H1 (cell line): ENCODE data around the gene MCAT. TPM values are rescaled to one million over a fixed set of nuclear protein-coding genes. Genes with fewer than 3 reads are reported as not detected.

Experiments
- CTCF ChIA-PET: fragments of 300-600 bp; sonication (Branson Sonifier 250); formaldehyde crosslinking; loops from one replicate; lab custom pipeline; 2021; ENCODE audit not compliant: partially characterized antibody; lab: Charles Lee
- POLR2A ChIA-PET: fragments of 300-600 bp; sonication (Branson Sonifier 250); formaldehyde crosslinking; loops from one replicate; lab custom pipeline; 2021; ENCODE audit warnings: inconsistent platforms; ENCODE audit not compliant: partially characterized antibody; lab: Charles Lee
- DNase-seq, 2 experiments: peaks; one replicate each; pipeline versions ENCODE4 v3.0.0 to v3.0.0-alpha.2; 2010 to 2022; ENCODE audit warnings: low spot score in 2 of 2, low read depth in 1 of 2, mixed read lengths in 1 of 2
- FAIRE-seq: peaks from 2 replicates; lab custom pipeline; 2011; peaks lifted over from hg19 to GRCh38; lab: Jason Lieb, UNC
- H2AFZ ChIP-seq: 2 replicates; pipeline ENCODE4 v1.8.1; 2012; ENCODE audit warnings: low read length, inconsistent platforms
- H2AK5ac ChIP-seq: 2 replicates; pipeline ENCODE4 v1.6.1; 2013; ENCODE audit warnings: low read depth, low read length
- H2BK120ac ChIP-seq: replicated peaks from 2 replicates; pipeline ENCODE3; 2013; ENCODE audit warnings: low read depth, low read length, inconsistent platforms
- H2BK12ac ChIP-seq: 2 replicates; pipeline ENCODE4 v1.6.1; 2013; ENCODE audit warnings: low read depth, low read length
- H2BK15ac ChIP-seq: 2 replicates; pipeline ENCODE4 v1.6.1; 2013; ENCODE audit warnings: low read length
- H2BK20ac ChIP-seq: 2 replicates; pipeline ENCODE4 v1.6.1; 2013; ENCODE audit warnings: low read length
- H2BK5ac ChIP-seq: 2 replicates; pipeline ENCODE4 v1.6.1; 2013; ENCODE audit warnings: low read depth, low read length
- H3K14ac ChIP-seq: 2 replicates; pipeline ENCODE4 v1.6.1; 2013; ENCODE audit warnings: inconsistent platforms; ENCODE audit not compliant: insufficient read length
- H3K18ac ChIP-seq: 2 replicates; pipeline ENCODE4 v1.6.1; 2013; ENCODE audit warnings: low read length; ENCODE audit errors: extremely low read depth
- H3K23ac ChIP-seq: 2 replicates; pipeline ENCODE4 v1.6.1; 2013; ENCODE audit warnings: inconsistent platforms; ENCODE audit not compliant: insufficient read length
- H3K23me2 ChIP-seq: 2 replicates; pipeline ENCODE4 v1.6.1; 2013; ENCODE audit warnings: low read depth, low read length
- H3K27ac ChIP-seq: 2 replicates; pipeline ENCODE4 v1.6.1; 2011; ENCODE audit warnings: low read depth, low read length, inconsistent platforms
- H3K27me3 ChIP-seq, 4 experiments: replicated peaks in 1 of 4; 1 replicate in 1 of 4; 2 replicates in 3 of 4; pipeline versions ENCODE4 v1.6.1 to v1.8.1; 2011 to 2013; ENCODE audit warnings: low read length in 3 of 4, mild to moderate bottlenecking in 3 of 4, inconsistent platforms in 2 of 4, mixed read lengths in 2 of 4, moderate library complexity in 1 of 4; ENCODE audit not compliant: control insufficient read depth in 3 of 4, insufficient read depth in 3 of 4; ENCODE audit errors: extremely low read depth in 1 of 4
- H3K36me3 ChIP-seq, 4 experiments: 2 replicates each; pipeline versions ENCODE4 v1.6.1 to v1.8.1; 2011 to 2013; ENCODE audit warnings: mild to moderate bottlenecking in 4 of 4, low read length in 3 of 4, moderate library complexity in 2 of 4, control low read depth in 1 of 4, inconsistent platforms in 1 of 4; ENCODE audit not compliant: insufficient read depth in 4 of 4, control insufficient read depth in 2 of 4
- H3K4ac ChIP-seq: replicated peaks from 2 replicates; pipeline ENCODE3; 2013; ENCODE audit warnings: low read length, low read depth, mixed read lengths, inconsistent platforms; ENCODE audit not compliant: insufficient read length
- H3K4me1 ChIP-seq, 4 experiments: replicated peaks in 1 of 4; 1 replicate in 1 of 4; 2 replicates in 3 of 4; pipeline versions ENCODE4 v1.6.1 to v1.8.1; 2011 to 2013; ENCODE audit warnings: low read length in 3 of 4, inconsistent platforms in 2 of 4, mixed read lengths in 1 of 4; ENCODE audit not compliant: insufficient read depth in 4 of 4, control insufficient read depth in 3 of 4
- H3K4me2 ChIP-seq, 2 experiments: 2 replicates each; pipeline versions ENCODE4 v1.6.1 to v1.8.1; 2011 to 2013; ENCODE audit warnings: low read depth in 2 of 2, low read length in 2 of 2, control low read depth in 1 of 2, inconsistent platforms in 1 of 2, mild to moderate bottlenecking in 1 of 2; ENCODE audit not compliant: insufficient read depth in 1 of 2
- H3K4me3 ChIP-seq, 4 experiments: fragments of 200-600, 300-600 bp in 1 of 4; sonication (generic), shearing (Covaris generic), sonication (Bioruptor Twin) in 1 of 4; 2 replicates each; pipeline versions ENCODE4 v1.5.1 to v1.8.1; 2011 to 2016; ENCODE audit warnings: low read length in 4 of 4, low read depth in 3 of 4, control low read depth in 2 of 4, inconsistent platforms in 2 of 4, mild to moderate bottlenecking in 2 of 4, mixed read lengths in 1 of 4, moderate library complexity in 1 of 4; ENCODE audit not compliant: insufficient read depth in 2 of 4; ENCODE audit errors: extremely low read depth in 1 of 4
- H3K56ac ChIP-seq: replicated peaks from 2 replicates; pipeline ENCODE3; 2013; ENCODE audit warnings: low read depth, mild to moderate bottlenecking, mixed read lengths, low read length, inconsistent platforms; ENCODE audit not compliant: insufficient read length
- H3K79me1 ChIP-seq: 2 replicates; pipeline ENCODE4 v1.6.1; 2013; ENCODE audit warnings: low read depth, low read length, control low read depth
- H3K79me2 ChIP-seq, 2 experiments: 2 replicates each; pipeline versions ENCODE4 v1.6.1 to v1.8.1; 2012 to 2013; ENCODE audit warnings: low read length in 2 of 2, mild to moderate bottlenecking in 2 of 2, inconsistent platforms in 1 of 2; ENCODE audit not compliant: insufficient read depth in 2 of 2, control insufficient read depth in 1 of 2
- H3K9ac ChIP-seq, 4 experiments: replicated peaks in 1 of 4; 1 replicate in 1 of 4; 2 replicates in 3 of 4; pipeline versions ENCODE4 v1.6.1 to v1.8.1; 2011 to 2013; ENCODE audit warnings: low read depth in 3 of 4, low read length in 3 of 4, control low read depth in 2 of 4, mild to moderate bottlenecking in 2 of 4, moderate library complexity in 2 of 4, inconsistent platforms in 1 of 4; ENCODE audit errors: extremely low read depth in 1 of 4
- H3K9me3 ChIP-seq, 2 experiments: 2 replicates each; pipeline versions ENCODE4 v1.6.1 to v1.8.1; 2012 to 2013; ENCODE audit warnings: mild to moderate bottlenecking in 2 of 2, moderate library complexity in 2 of 2, control low read depth in 1 of 2, inconsistent platforms in 1 of 2, low read depth in 1 of 2, low read length in 1 of 2, mixed read lengths in 1 of 2; ENCODE audit not compliant: insufficient read depth in 2 of 2
- H4K20me1 ChIP-seq, 2 experiments: replicated peaks in 1 of 2; 2 replicates each; pipeline versions ENCODE3 to v1.8.1; 2011 to 2013; ENCODE audit warnings: inconsistent platforms in 2 of 2, low read length in 2 of 2, mild to moderate bottlenecking in 1 of 2; ENCODE audit not compliant: insufficient read depth in 2 of 2, control insufficient read depth in 1 of 2
- H4K5ac ChIP-seq: 2 replicates; pipeline ENCODE4 v1.6.1; 2013; ENCODE audit warnings: low read length, low read depth, mixed read lengths, inconsistent platforms; ENCODE audit not compliant: insufficient read length
- H4K8ac ChIP-seq: 2 replicates; pipeline ENCODE4 v1.8.0; 2013; ENCODE audit warnings: mild to moderate bottlenecking, moderate library complexity, low read length, inconsistent platforms; ENCODE audit not compliant: insufficient read depth; ENCODE audit errors: extremely low read depth
- H4K91ac ChIP-seq: replicated peaks from 2 replicates; pipeline ENCODE3; 2013; ENCODE audit warnings: low read length, mixed read lengths, inconsistent platforms; ENCODE audit not compliant: insufficient read length
- WGBS, 2 experiments: shearing (Covaris generic) in 1 of 2; methylation state at CpG; one replicate each; pipeline versions ENCODE4 v1.1.6 to v1.1.7; 2013 to 2015; ENCODE audit warnings: low lambda C conversion rate in 2 of 2, mixed read lengths in 2 of 2, inconsistent platforms in 1 of 2, low coverage in 1 of 2, missing lambda C conversion rate in 1 of 2; ENCODE audit not compliant: insufficient replicate concordance in 2 of 2, insufficient coverage in 1 of 2, insufficient read length in 1 of 2; ENCODE audit errors: extremely low coverage in 1 of 2, missing lambda C conversion rate in 1 of 2; 5-methylcytosine and 5-hydroxymethylcytosine counted together
- polyA plus RNA-seq, 7 experiments: library from polyadenylated mRNA; depleted of rRNA in 3 of 7; stranded (reverse) in 5 of 7; unstranded in 2 of 7; fragments of >200 nt in 5 of 7; fragments of 200-250 nt in 2 of 7; gene quantifications; 1 replicate in 5 of 7; 2 replicates in 1 of 7; 4 replicates in 1 of 7; pipeline versions ENCODE4 v1.2.1 to v1.2.3, GENCODE V29; 2011 to 2013; ENCODE audit warnings: missing spikeins in 2 of 7, mixed read lengths in 2 of 7
- total RNA-seq: library from RNA; stranded (reverse); fragmentation: NEBNext Ultra II Directional; extraction: Animal tissue kit (Norgen Biotek cat#: 25700); gene quantifications from 2 replicates; pipeline ENCODE4 v1.2.1, GENCODE V29; 2021

Gene MCAT
- total and polyA plus RNA-seq, 2 of the 8 experiments (the other 6 are each of a cell fraction or from before 2014, with no cell fraction given) = 15.8 to 17.4 TPM

GRCh38 chr22:43094551-43094950 is 48.6 kb downstream of the MCAT start:
- 0 out of 2 replicates have a peak overlapping the region, but pooled peaks have one; percentile 13 for H2BK5ac ChIP-seq
- H3K27me3 ChIP-seq = no peaks in the 10 kb centered on the region
- no peak overlapping the region for H3K4me2 ChIP-seq
- H3K18ac ChIP-seq = peak overlapping the region; percentile 51
- ChIA-PET CTCF (interaction anchor here (1.5 kb wide), 1 partner anchor 10 kb away, joined by 3 read pairs; no protein-coding TSS in a partner anchor), POLR2A (no interaction called here)
- no peaks in the 10 kb centered on the region for H3K36me3 ChIP-seq
- H3K23me2 ChIP-seq = peaks cover 3% of the 10 kb centered on the region; the same call in 1 of the 2 replicates
- no peak overlapping the region for H3K4ac ChIP-seq
- H3K9me3 ChIP-seq = no peaks in the 10 kb centered on the region; a peak in 1 of 4 replicates
- H4K5ac ChIP-seq = no peak overlapping the region
- H3K14ac ChIP-seq = no peak overlapping the region
- H3K4me1 ChIP-seq = no peaks in the 10 kb centered on the region
- no peak overlapping the region for H4K91ac ChIP-seq
- H2BK20ac ChIP-seq = 0 out of 2 replicates have a peak overlapping the region, but pooled peaks have one; percentile 51
- H4K20me1 ChIP-seq = peaks cover 0 to 2% of the 10 kb centered on the region in 2 experiments
- no peak overlapping the region for H2BK120ac ChIP-seq
- 66% methylated on average over 4 of the region's 4 CpGs; no CpG with 5 or more reads in 1 of the 2 experiments for WGBS, 2 experiments
- H2AFZ ChIP-seq = no peak overlapping the region
- H2AK5ac ChIP-seq = no peak overlapping the region
- no peak overlapping the region; the same call in 1 of the 2 replicates for H4K8ac ChIP-seq
- no peak overlapping the region for H2BK15ac ChIP-seq
- H3K23ac ChIP-seq = no peak overlapping the region
- DNase-seq = no peak
- H3K79me2 ChIP-seq = no peaks in the 10 kb centered on the region
- no peaks in the 10 kb centered on the region for H3K79me1 ChIP-seq
- H3K4me3 ChIP-seq = no peak overlapping the region
- H3K27ac ChIP-seq = no peak overlapping the region
- H3K9ac ChIP-seq = no peak overlapping the region
- H3K56ac ChIP-seq = no peak overlapping the region
- no peak for FAIRE-seq
- H2BK12ac ChIP-seq = 0 out of 2 replicates have a peak overlapping the region, but pooled peaks have one; percentile 33
